Measurements from ENCODE around the gene DDC. TPM values are rescaled to one million over a fixed set of nuclear protein-coding genes. Genes with fewer than 3 reads are reported as not detected.

The DDC gene
- total and polyA plus RNA-seq, 2 donors from 2014 or later: 7.8 to 257 TPM

DNA sequence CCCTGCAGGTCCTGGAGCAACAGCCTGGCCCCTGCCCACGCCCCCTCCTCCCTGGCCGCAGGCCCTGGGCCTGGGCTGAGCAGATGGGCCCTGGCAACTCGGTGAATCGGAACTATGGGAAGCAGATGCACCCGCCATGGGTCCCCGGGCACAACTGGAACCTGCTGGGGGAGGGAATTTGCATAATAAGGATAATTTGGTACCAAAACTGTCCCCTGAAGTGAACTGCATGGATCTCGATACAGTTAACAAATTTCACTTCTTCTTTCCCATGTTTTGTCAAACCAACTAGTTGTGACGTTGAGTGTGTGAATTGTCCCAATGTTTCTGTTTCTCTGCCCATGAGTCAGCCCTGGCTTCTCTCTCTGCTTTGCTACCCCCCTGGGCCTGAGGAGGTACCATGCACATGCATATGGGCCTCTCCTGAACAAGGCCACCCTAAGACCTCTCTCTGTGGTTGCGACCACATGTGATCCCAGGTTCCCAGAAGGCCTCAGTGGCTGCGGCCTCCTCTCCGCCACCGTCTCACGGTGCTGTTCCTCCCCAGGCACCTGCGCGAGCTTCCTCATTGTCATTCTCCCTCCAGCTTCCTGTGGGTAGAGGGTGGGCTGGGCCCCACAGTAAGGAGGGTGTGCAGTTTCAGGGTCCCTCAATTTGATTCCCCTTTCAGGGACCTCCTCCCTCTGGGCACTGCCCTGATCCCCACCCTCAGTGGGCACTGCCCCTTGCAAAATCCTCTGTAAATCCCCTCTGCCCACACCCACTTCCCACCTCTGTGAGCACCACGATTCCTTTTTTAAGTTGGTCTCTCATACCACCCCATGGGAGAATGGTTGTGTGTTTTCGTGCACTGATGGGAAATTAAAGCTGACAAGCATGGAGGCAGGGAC lies 155.1 kb downstream of the DDC start:
- H3K9ac ChIP-seq (ENCODE audit: low read length in 3 of 3): no peak overlapping the region
- DNase-seq (no peak), FAIRE-seq (no peak)
- TF ChIP-seq, protein P1, sequence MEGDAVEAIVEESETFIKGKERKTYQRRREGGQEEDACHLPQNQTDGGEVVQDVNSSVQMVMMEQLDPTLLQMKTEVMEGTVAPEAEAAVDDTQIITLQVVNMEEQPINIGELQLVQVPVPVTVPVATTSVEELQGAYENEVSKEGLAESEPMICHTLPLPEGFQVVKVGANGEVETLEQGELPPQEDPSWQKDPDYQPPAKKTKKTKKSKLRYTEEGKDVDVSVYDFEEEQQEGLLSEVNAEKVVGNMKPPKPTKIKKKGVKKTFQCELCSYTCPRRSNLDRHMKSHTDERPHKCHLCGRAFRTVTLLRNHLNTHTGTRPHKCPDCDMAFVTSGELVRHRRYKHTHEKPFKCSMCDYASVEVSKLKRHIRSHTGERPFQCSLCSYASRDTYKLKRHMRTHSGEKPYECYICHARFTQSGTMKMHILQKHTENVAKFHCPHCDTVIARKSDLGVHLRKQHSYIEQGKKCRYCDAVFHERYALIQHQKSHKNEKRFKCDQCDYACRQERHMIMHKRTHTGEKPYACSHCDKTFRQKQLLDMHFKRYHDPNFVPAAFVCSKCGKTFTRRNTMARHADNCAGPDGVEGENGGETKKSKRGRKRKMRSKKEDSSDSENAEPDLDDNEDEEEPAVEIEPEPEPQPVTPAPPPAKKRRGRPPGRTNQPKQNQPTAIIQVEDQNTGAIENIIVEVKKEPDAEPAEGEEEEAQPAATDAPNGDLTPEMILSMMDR (IDR thresholded peaks at IDR 0.05; ENCODE audit: borderline replicate concordance, extremely low read depth, insufficient read depth): no peak
- H3K4me1 ChIP-seq (ENCODE audit: control insufficient read depth in 2 of 3, insufficient read depth in 2 of 3, low read depth in 1 of 3, low read length in 3 of 3): no peaks in the 10 kb centered on the region
- H3K27me3 ChIP-seq (ENCODE audit: control insufficient read depth, insufficient read depth, low read length): no peaks in the 10 kb centered on the region
- H3K27ac ChIP-seq (ENCODE audit: low read depth in 2 of 2, low read length in 2 of 2): no peak overlapping the region
- intact Hi-C loops (cut with DNase I): no loop called here
- H3K9me3 ChIP-seq (ENCODE audit: control insufficient read depth in 2 of 3, insufficient read depth in 1 of 3, low read length in 3 of 3): no peaks in the 10 kb centered on the region
- no peak overlapping the region for H3K4me3 ChIP-seq (ENCODE audit: low read length in 3 of 3)
- no peaks in the 10 kb centered on the region for H3K36me3 ChIP-seq (ENCODE audit: control insufficient read depth in 2 of 3, insufficient read depth in 3 of 3, low read length in 3 of 3)

Other genes starting within 250 kb of the DDC start
- 5.8 TPM for gene FIGNL1, start 115.1 kb downstream of the DDC start, total RNA-seq
- 2.4 TPM for gene FIGNL1, start 115.1 kb downstream of the DDC start, polyA plus RNA-seq (ENCODE audit: insufficient read depth, low read depth, low replicate concordance)
- gene GRB10, start 217.5 kb upstream of the DDC start, total RNA-seq: 57.8 TPM
- 32.3 TPM for gene GRB10, start 217.5 kb upstream of the DDC start, polyA plus RNA-seq (ENCODE audit: insufficient read depth, low read depth, low replicate concordance)

Data from kidney (tissue), 14 donors.